Transverse colon (tissue), 4 donors: ENCODE results near the gene TPM4. TPM values are rescaled to one million over a fixed set of nuclear protein-coding genes. Genes with fewer than 3 reads are reported as not detected.
"Not testable (repeated sequence)": the region's sequence is repeated elsewhere in the genome, so short reads cannot be mapped to it uniquely, and the experiment has no call there.

ENCODE experiments used
- DNase-seq: peaks from one replicate; pipeline ENCODE4 v3.0.0-alpha.2; 2019
- H3K27ac ChIP-seq, 4 donors: fragments of 200-600 bp; sonication (generic); 2 replicates each; pipeline ENCODE4 v1.5.1; 2016 to 2018; ENCODE audit warnings: inconsistent platforms in 4 of 4
- H3K27me3 ChIP-seq: fragments of 200-600 bp; sonication (generic); 2 replicates; pipeline ENCODE4 v1.5.1; 2017; ENCODE audit warnings: inconsistent platforms
- H3K36me3 ChIP-seq, 4 donors: fragments of 200-600 bp; sonication (generic); 2 replicates each; pipeline ENCODE4 v1.5.1; 2017 to 2019; ENCODE audit warnings: inconsistent platforms in 4 of 4
- H3K4me1 ChIP-seq, 4 donors: fragments of 200-600 bp; sonication (generic); 2 replicates each; pipeline ENCODE4 v1.5.1; 2017 to 2020; ENCODE audit warnings: inconsistent platforms in 4 of 4
- H3K4me3 ChIP-seq, 4 donors: fragments of 200-600 bp; sonication (generic); 1 replicate in 1 of 4; 2 replicates in 3 of 4; pipeline versions ENCODE4 v1.5.1 to v1.6.1; 2017 to 2019; ENCODE audit warnings: inconsistent platforms in 4 of 4
- H3K9me3 ChIP-seq, 2 donors: fragments of 200-600 bp; sonication (generic); 2 replicates each; pipeline ENCODE4 v1.5.1; 2017 to 2019; ENCODE audit warnings: inconsistent platforms in 2 of 2
- EP300 ChIP-seq: sonication (generic); formaldehyde crosslinking; IDR thresholded peaks from one replicate; pipeline ENCODE4 v1.6.1; 2017; ENCODE audit warnings: antibody characterized with exemption, low read depth
- POLR2A ChIP-seq: fragments of 450-650 bp; IDR thresholded peaks from one replicate; pipeline ENCODE4 v1.6.1; 2016; ENCODE audit warnings: antibody characterized with exemption, mild to moderate bottlenecking, moderate library complexity
- POLR2AphosphoS5 ChIP-seq, 3 donors: sonication (generic); formaldehyde crosslinking; IDR thresholded peaks; one replicate each; pipeline ENCODE4 v1.6.1; 2016; ENCODE audit warnings: antibody characterized with exemption in 3 of 3
- WGBS, 2 donors: methylation state at CpG; one replicate each; pipeline ENCODE4 v1.1.5; 2018; ENCODE audit warnings: low coverage in 1 of 2; 5-methylcytosine and 5-hydroxymethylcytosine counted together
- in situ Hi-C, 4 donors: fragments of 200-750 bp; cut with MboI; loops; one replicate each; pipeline versions ENCODE4 v1.15.0 to v1.15.1; 2017; ENCODE audit warnings: low sequenced_read_pairs in 3 of 4, low pct_ligation_motif_present in 1 of 4, low pct_unique_long_range_greater_than_20kb in 1 of 4
- intact Hi-C: fragments of 100-400 bp; cut with DNase I; formaldehyde crosslinking; loops from one replicate; pipeline ENCODE4 v1.15.1; 2023; ENCODE audit warnings: low total_unique reads
- total RNA-seq, 4 donors: library from RNA; depleted of rRNA; stranded (reverse); fragments of >200 nt; gene quantifications; one replicate each; pipeline ENCODE4 v1.1.0, GENCODE V29; 2016
- TF ChIP-seq, protein P1 (sequence below), 5 experiments: fragments of 200-600 bp in 3 of 5; fragments of 450-650 bp in 2 of 5; sonication (generic) in 3 of 5; IDR thresholded peaks; 1 replicate in 2 of 5; 2 replicates in 3 of 5; pipeline ENCODE4 v1.5.1; 2016 to 2017; ENCODE audit warnings: antibody characterized with exemption in 5 of 5, inconsistent platforms in 3 of 5, mild to moderate bottlenecking in 2 of 5, moderate library complexity in 1 of 5

Gene TPM4
- total RNA-seq, 4 donors from 2014 or later: 228 to 491 (median 288) TPM

DNA sequence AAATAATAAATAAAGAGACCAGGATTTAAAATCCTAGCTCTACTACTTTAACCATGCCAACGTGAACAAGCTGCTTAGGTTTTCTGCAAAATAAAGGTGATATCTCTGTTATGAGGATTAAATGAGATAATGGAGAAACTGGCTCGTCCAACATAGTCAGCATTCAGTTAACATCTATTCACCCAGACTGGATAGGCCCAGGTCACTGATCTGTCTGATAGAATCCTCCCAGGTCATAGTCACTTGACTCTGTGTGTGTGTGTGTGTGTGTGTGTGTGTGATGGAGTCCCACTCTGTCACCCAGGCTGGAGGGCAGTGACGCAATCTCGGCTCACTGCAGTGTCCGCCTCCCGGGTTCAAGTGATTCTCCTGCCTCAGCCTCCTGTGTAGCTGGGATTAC is 22.5 kb downstream of the TPM4 start:
- peaks cover 0 to 83% (median 30%) of the 10 kb centered on the region in 4 donors for H3K36me3 ChIP-seq
- no peak for DNase-seq
- H3K27ac ChIP-seq: peak overlapping the region in 3 of 4 donors; percentile 71 to 79 (median 74)

DNA sequence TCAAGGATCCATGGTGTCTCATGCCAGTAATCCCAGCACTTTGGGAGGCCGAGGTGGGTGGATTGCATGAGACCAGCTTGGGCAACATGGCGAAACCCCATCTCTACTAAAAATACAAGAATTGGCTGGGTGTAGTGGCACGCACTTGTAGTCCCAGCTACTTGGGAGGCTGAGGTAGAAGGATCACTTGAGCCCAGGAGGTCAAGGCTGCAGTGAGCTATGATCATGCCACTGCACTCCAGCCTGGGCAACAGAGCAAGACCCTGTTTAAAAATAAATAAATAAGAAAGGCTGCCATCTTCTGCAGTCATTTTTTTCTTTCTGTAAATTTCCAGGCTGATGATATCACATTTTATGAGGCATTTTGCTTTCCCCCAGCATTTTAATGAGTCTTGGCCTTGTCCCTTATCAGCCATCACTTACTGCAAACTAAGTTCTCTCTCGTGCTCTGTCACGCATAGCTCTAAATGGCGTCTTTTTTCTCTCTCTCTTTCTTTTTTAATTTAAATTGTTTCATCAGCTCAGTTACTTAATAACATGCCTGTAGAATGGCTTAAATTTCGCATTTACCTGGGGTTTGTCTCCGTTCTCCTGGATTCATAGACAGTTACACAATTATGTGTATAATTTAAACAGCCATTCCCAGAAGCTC is 23.1 kb downstream of the TPM4 start:
- in situ Hi-C loops: not testable (repeated sequence)
- WGBS, 2 donors: 93 to 94% methylated on average over 5 to 8 of the region's 8 CpGs
- peak overlapping the region in 2 of 4 donors; percentile 4 to 71 for H3K27ac ChIP-seq

More for the DNA sequence above, 22.5 kb downstream of the TPM4 start:
- intact Hi-C loops: no loop called here
- no peaks in the 10 kb centered on the region for H3K9me3 ChIP-seq
- H3K4me1 ChIP-seq: peaks cover 0 to 44% (median 18%) of the 10 kb centered on the region in 4 donors
- H3K4me3 ChIP-seq: no peak overlapping the region
- no peaks in the 10 kb centered on the region for H3K27me3 ChIP-seq
- TF ChIP-seq POLR2A: no peak
- TF ChIP-seq, protein P1, sequence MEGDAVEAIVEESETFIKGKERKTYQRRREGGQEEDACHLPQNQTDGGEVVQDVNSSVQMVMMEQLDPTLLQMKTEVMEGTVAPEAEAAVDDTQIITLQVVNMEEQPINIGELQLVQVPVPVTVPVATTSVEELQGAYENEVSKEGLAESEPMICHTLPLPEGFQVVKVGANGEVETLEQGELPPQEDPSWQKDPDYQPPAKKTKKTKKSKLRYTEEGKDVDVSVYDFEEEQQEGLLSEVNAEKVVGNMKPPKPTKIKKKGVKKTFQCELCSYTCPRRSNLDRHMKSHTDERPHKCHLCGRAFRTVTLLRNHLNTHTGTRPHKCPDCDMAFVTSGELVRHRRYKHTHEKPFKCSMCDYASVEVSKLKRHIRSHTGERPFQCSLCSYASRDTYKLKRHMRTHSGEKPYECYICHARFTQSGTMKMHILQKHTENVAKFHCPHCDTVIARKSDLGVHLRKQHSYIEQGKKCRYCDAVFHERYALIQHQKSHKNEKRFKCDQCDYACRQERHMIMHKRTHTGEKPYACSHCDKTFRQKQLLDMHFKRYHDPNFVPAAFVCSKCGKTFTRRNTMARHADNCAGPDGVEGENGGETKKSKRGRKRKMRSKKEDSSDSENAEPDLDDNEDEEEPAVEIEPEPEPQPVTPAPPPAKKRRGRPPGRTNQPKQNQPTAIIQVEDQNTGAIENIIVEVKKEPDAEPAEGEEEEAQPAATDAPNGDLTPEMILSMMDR (IDR thresholded peaks at IDR 0.05): no peak
- no peak for TF ChIP-seq EP300
- no peak for TF ChIP-seq POLR2AphosphoS5 (IDR thresholded peaks at IDR 0.05)
- 90 to 96% methylated on average over 2 to 6 of the region's 6 CpGs for WGBS, 2 donors
- in situ Hi-C loops: no loop called here

DNA sequence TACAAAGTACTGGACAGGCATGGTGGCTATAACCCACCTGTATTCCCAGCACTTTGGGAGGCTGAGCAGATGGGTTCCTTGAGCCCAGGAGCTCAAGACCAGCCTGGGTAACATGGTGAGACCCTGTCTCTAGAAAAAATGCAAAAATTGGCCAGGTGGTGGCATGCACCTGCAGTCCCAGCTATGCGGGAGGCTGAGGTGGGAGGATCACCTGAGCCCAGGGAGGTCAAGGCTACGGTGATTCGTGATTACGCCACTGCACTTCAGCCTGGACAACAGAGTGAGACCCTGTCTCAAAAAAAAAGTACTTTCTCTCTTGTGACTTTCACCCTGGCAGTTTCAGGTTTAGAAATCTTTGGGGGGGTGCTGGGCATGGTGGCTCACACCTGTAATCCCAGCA is 24.2 kb downstream of the TPM4 start:
- intact Hi-C loops (no loop called here), in situ Hi-C loops (no loop called here)
- DNase-seq: no peak
- no peaks in the 10 kb centered on the region for H3K27me3 ChIP-seq
- H3K4me1 ChIP-seq: peaks cover under 1 to 37% (median 17%) of the 10 kb centered on the region in 4 donors
- no peak overlapping the region for H3K27ac ChIP-seq
- TF ChIP-seq EP300: no peak
- TF ChIP-seq POLR2AphosphoS5 (IDR thresholded peaks at IDR 0.05): no peak
- no peak for TF ChIP-seq POLR2A
- TF ChIP-seq, protein P1 (IDR thresholded peaks at IDR 0.05): no peak
- no peak overlapping the region for H3K4me3 ChIP-seq
- 94% methylated on average over 4 of the region's 4 CpGs; no CpG with 5 or more reads in 1 of the 2 donors for WGBS, 2 donors
- H3K9me3 ChIP-seq: no peaks in the 10 kb centered on the region
- H3K36me3 ChIP-seq: peaks cover 0 to 66% (median 22%) of the 10 kb centered on the region in 4 donors

More for the DNA sequence above, 23.1 kb downstream of the TPM4 start:
- DNase-seq, H3K9me3 ChIP-seq, H3K27me3 ChIP-seq, H3K4me3 ChIP-seq, intact Hi-C loops: not testable (repeated sequence)
- H3K4me1 ChIP-seq: peaks cover 0 to 38% (median 14%) of the 10 kb centered on the region in 4 donors
- H3K36me3 ChIP-seq: peaks cover 0 to 76% (median 27%) of the 10 kb centered on the region in 4 donors

DNA sequence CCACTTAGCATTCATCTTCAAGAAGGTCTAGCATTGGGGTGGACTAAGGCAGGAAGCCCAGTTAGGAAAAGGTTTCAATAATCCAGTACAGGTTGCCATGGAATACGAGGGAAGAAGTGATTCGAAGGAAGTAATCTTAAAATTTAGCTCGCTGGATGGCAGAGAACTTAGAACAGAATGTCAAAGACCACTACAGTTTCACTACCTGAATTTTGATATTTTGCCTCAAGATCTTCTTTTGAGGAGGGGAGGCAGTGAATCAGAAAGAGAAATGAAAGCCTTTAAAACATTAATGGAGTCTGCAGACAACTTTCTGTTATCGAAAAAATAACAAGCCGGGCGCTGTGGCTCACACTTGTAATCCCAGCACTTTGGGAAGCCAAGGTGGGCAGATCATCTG is 28.4 kb downstream of the TPM4 start:
- H3K36me3 ChIP-seq: peaks cover 0 to 39% (median 19%) of the 10 kb centered on the region in 4 donors
- H3K4me3 ChIP-seq: no peak overlapping the region
- H3K4me1 ChIP-seq: peaks cover 4 to 12% (median 11%) of the 10 kb centered on the region in 4 donors
- TF ChIP-seq, protein P1 (IDR thresholded peaks at IDR 0.05): no peak
- no peak for TF ChIP-seq POLR2AphosphoS5 (IDR thresholded peaks at IDR 0.05)
- TF ChIP-seq EP300: no peak
- intact Hi-C loops: no loop called here
- H3K27me3 ChIP-seq: no peaks in the 10 kb centered on the region
- DNase-seq: no peak
- no peaks in the 10 kb centered on the region for H3K9me3 ChIP-seq
- in situ Hi-C loops: no loop called here
- H3K27ac ChIP-seq: peak overlapping the region; percentile 26 to 55 (median 48)
- WGBS, 2 donors: 88% methylated on average over 6 of the region's 6 CpGs
